D341Med (cell line): Measurements from ENCODE around the gene CDH4.

Source experiments
- DNase-seq: peaks from one replicate; pipeline ENCODE4 v3.0.0; 2012; ENCODE audit warnings: low spot score

CDH4 gene

DNA sequence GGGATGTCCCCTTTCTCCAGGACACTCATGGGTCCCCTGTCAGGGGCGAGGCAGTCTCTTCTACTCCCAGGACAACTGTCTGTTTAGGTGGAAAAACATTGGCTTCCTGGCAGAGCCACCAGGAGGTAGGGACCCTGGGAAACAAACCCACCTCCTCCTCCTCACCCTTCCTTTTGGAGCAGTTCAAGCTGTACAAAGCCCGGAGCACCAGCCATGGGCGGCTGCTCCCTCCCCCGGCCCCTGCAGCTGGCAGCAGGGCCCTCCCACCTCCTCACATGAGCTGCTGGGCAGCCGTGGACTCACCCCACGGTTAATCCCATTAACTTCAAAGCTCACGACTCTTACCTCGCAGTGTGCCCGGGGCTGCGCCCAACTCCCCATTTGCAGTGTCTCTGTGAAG, 48.6 kb downstream of the CDH4 start:
- DNase-seq = no peak

DNA sequence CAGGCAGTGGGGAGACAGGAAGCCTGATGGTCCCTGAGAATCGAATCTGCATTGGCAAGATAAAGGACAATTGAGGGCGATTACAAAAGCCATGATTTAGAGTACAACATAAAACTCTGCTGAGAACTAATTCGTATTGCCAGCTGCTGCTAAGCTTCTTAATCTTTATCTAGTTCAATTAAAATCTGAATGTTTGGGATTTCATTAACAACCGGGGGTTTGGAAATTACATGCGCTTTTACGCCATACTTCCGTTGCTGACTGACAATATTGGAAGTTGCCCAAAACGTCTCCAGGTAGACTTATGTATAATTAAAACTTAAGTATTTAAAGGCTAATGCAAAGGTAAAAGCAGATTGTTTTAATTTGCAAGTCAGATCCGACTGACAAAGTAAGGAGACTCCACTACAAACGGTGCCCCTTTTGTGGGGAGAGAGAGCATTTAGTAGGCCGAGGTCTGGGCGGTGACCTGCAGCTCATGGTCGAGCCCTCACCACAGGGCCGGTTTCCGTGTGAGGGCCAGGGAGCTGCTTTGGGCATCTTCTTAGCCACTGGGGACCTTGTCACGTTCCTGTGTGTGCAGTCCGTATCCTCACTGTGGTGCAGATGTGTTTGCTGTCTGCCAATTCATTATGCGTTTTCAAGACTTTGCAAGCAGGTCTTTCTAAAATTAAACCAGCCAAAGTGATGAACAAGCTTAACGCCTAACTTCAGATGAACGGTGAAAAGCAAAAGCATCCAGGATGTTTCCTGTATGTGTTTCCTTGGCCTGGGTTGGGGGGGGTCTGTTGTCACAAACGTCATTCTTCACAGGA, 49.9 kb downstream of the CDH4 start:
- DNase-seq = no peak

GRCh38 chr20:61303217-61303616, 51.2 kb downstream of the CDH4 start:
- DNase-seq = no peak

- DNase-seq = no peak
Observed at GRCh38 chr20:61303675-61304074, 51.6 kb downstream of the CDH4 start.

GRCh38 chr20:61304750-61305149, 52.7 kb downstream of the CDH4 start:
- no peak for DNase-seq

GRCh38 chr20:61306937-61307475, 54.9 kb downstream of the CDH4 start:
- no peak for DNase-seq

GRCh38 chr20:61307686-61308476, 55.8 kb downstream of the CDH4 start:
- DNase-seq = no peak

- no peak for DNase-seq
Observed at GRCh38 chr20:61308477-61308774, 56.4 kb downstream of the CDH4 start.

DNA sequence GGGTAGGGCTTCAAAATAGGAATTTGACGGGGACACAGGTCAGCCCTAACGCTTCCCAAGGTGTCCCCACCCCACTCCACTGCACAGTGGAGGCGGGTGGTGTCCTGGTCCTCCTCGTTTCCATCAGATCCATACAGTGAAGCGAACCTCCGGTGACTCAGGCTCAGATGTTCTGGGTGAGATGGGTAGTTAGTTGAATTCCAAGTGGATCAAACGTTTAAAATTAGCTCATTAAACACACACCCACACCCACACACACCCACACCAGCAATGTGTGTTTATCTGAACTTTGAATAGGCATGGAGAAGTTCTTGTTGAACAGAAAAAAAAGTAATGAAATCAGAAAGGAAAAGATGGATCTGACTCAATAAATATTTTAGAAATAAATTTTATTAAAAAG, 58.9 kb downstream of the CDH4 start:
- DNase-seq = no peak

- no peak for DNase-seq
Observed at GRCh38 chr20:61311656-61312387, 59.8 kb downstream of the CDH4 start.

GRCh38 chr20:61312925-61313324, 60.9 kb downstream of the CDH4 start:
- no peak for DNase-seq

GRCh38 chr20:61313396-61313795, 61.3 kb downstream of the CDH4 start:
- DNase-seq = no peak

DNA sequence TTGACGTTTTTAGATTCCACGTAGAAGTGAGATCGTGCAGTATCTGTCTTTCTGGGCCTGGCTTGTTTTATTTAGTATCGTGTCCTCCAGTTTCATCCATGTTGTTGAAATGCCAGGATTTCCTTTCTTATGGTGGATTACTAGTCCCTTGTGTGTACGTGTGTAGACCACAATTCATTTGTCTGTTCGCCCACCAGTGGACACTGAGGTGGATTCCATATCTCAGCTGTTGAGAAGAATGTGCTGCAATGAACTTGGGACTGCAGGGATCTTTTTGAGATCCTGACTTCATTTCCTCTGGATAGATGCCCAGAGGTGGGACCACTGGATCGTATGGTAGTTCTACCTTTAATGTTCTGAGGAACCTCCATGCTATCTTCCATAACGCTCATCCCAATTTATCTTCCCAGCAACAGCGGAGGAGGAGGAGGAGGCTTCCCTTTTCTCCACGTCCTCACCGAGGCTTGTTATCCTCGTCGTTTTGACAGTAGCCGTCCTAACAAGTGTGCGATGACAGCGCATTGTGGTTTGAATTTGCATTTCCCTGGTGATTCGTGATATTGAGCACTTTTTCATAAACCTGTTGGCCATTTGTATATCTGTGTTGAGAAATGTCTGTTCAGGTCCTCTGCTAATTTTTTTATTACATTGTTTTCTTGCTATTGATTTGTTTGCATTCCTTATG, 62.4 kb downstream of the CDH4 start:
- DNase-seq = no peak

DNA sequence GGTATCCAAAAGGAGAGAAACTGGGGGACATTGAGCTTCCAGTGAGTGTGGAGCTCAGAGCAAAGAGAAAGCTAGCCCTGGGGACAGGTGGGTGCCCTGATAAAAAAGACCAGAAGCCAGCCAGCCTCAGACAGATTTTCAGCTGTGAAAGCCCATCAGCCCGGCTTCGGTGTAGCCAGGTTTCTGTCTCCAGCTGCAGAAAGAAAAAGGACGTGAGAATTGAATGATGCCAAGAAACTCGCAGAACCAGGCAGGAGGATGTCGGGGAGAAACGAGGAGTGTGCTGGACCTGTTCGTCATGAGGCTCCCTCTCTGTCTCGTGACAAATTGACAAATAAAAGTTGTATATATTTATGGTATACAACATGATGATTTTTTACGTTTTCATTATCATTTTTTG, 63.3 kb downstream of the CDH4 start:
- DNase-seq = no peak

GRCh38 chr20:61316346-61316745, 64.3 kb downstream of the CDH4 start:
- no peak for DNase-seq

GRCh38 chr20:61317966-61318530, 66.0 kb downstream of the CDH4 start:
- DNase-seq = no peak

GRCh38 chr20:61320691-61321425, 68.8 kb downstream of the CDH4 start:
- no peak for DNase-seq

GRCh38 chr20:61321481-61321880, 69.4 kb downstream of the CDH4 start:
- no peak for DNase-seq

- no peak for DNase-seq
Observed at GRCh38 chr20:61322151-61322865, 70.2 kb downstream of the CDH4 start.

DNA sequence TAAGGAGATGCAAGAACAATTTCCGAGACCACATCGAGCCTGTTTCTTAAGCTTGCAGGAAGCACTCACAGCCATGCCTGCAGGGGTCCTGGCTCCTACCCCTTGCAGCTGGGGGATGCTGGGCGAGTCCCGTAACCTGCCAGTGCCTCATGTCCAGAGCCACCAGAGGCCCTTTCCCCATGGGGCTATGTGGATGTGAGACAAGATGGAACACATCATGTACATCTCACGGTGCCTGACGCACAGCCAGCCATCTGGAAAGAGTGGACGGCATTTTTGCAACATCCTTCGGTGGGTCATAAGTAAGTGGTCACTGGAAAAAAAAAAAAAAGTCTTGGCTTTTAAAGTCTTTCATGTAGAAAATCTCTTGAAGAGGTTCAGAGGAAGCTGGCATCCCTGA, 72.8 kb downstream of the CDH4 start:
- no peak for DNase-seq
